ENCODE measurements around the gene TLX1. TPM values are rescaled to one million over a fixed set of nuclear protein-coding genes. Genes with fewer than 3 reads are reported as not detected.

TLX1 gene
- total RNA-seq, 4 donors from 2014 or later: not detected

DNA sequence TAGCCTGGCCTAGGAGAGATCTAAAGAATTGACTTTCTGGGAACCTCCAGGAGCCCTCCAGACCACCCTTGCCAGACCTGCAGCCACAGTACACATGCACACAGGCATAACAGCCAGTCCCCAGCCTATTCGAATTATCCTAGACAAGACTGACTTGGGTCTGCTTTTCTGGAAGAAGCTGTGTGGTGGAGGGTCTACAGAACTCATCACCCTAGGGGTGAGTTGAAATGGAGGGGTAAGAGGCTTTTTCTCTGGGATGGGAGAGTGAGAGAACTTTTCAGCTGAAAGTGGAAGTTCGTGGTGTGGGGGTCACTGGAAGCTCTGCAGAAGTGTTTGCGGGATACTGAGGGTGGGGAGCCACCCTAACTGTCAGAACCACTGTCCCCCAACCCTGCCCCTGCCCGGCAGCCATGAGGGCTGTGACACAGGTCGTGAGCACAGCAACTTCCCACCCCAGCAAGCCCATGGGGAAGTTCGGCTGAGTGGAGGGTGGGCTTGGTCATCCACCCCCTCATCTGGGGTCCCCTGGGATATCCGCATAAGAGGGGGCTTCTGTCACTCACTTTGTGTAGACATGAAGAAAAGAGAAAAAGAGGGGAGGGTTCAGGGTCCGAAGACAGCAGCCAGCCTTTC lies 7.8 kb downstream of the TLX1 start:
- peaks cover 7 to 13% of the 10 kb centered on the region in 2 donors for H3K4me1 ChIP-seq
- ATAC-seq: no peak
- no peak for DNase-seq
- in situ Hi-C loops (cut with MboI; ENCODE audit: low sequenced_read_pairs in 4 of 4): no loop called here
- H3K27me3 ChIP-seq: peaks cover 86 to 94% (median 91%) of the 10 kb centered on the region in 3 donors
- intact Hi-C loops (cut with DNase I; ENCODE audit: low total_unique reads): no loop called here
- TF ChIP-seq, protein P1, sequence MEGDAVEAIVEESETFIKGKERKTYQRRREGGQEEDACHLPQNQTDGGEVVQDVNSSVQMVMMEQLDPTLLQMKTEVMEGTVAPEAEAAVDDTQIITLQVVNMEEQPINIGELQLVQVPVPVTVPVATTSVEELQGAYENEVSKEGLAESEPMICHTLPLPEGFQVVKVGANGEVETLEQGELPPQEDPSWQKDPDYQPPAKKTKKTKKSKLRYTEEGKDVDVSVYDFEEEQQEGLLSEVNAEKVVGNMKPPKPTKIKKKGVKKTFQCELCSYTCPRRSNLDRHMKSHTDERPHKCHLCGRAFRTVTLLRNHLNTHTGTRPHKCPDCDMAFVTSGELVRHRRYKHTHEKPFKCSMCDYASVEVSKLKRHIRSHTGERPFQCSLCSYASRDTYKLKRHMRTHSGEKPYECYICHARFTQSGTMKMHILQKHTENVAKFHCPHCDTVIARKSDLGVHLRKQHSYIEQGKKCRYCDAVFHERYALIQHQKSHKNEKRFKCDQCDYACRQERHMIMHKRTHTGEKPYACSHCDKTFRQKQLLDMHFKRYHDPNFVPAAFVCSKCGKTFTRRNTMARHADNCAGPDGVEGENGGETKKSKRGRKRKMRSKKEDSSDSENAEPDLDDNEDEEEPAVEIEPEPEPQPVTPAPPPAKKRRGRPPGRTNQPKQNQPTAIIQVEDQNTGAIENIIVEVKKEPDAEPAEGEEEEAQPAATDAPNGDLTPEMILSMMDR (IDR thresholded peaks at IDR 0.05 in 4 of 5, conservative IDR thresholded peaks at IDR 0.05 in 1 of 5): no peak
- no peak for TF ChIP-seq POLR2A (IDR thresholded peaks at IDR 0.05)
- H3K4me3 ChIP-seq: no peak overlapping the region
- H3K27ac ChIP-seq: no peak overlapping the region
- no peaks in the 10 kb centered on the region for H3K36me3 ChIP-seq
- H3K9me3 ChIP-seq: no peaks in the 10 kb centered on the region

DNA sequence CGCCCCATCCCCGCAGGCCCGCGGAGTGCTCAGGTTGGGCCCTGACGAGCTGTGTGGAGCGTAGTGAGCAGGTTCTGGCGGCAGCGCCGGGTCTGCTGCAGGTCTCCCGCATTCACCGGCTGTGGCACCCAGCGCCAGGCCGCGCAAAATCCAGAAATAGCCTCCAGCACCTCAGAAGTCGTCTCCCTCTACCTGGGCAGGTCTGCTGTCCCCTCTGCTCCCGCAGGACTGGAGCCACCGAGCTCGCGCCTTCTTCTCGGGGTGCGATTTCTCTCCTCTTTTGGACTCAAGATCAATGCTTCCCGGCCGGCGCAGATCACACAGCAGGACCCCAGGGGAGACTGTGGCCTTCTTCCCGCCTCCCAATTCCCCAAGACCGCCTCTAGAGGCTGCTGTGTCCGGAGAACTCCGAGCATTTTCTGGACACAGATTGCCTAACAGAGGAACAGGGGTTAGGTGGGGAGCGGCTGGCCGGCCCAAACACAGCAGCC lies 8.4 kb downstream of the TLX1 start:
- Histone ChIP-seq H3K4me1 (peaks cover 3 to 8% of the 10 kb centered on the region in 2 donors), H3K36me3 (no peaks in the 10 kb centered on the region), H3K9me3 (no peaks in the 10 kb centered on the region), H3K4me3 (no peak overlapping the region), H3K27me3 (peaks cover 87 to 90% (median 90%) of the 10 kb centered on the region in 3 donors), H3K27ac (no peak overlapping the region)
- intact Hi-C loops (cut with DNase I; ENCODE audit: low total_unique reads) (no loop called here), in situ Hi-C loops (cut with MboI; ENCODE audit: low sequenced_read_pairs in 4 of 4) (no loop called here)
- TF ChIP-seq, protein P1 (IDR thresholded peaks at IDR 0.05 in 4 of 5, conservative IDR thresholded peaks at IDR 0.05 in 1 of 5): no peak
- TF ChIP-seq POLR2A (IDR thresholded peaks at IDR 0.05): no peak
- no peak for DNase-seq
- no peak for ATAC-seq

DNA sequence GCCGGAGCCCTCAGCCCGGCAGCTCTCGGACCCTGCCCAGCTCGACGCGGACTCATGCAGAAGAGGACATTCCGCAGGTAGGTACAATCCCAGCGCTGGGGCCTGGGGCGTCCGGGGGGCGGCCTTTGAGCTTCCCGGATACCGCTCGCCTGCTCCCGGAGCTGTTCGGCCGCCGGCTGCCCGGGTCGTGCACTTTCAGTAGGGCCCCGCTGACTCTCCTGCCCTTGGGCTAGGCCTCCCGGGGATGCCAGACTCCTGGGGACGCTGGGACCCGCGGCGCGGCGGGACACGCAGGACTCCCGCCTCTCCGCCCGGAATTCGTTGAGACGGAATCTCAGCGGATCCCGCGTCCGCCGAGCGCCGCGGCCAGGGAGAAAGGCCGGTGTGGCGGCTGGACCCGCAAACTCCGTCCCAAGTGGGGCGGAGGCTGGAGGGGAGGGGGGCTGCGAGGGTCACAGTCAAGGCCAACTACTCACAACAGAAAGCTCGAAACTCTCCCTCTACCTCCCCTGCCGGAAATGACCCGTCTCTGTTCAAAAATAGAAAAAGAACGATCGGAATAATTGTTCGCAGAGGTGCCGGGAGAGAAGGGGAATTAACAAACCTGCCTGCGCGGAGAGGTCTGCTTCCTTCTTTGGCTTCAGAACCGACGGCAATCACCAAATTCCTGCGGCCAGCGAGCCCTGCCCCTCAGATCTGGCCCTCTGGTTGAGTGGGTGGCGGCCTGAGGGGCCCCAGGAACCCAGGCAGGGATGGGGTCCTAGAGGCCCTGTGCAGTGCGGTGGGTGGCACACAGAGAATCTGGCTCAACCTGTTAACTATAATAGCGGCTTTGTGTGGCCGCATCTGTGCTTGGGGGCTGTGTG lies 9.2 kb downstream of the TLX1 start:
- Histone ChIP-seq H3K4me1 (peaks cover 0 to 3% of the 10 kb centered on the region in 2 donors), H3K27me3 (peaks cover 84 to 90% (median 87%) of the 10 kb centered on the region in 3 donors), H3K9me3 (no peaks in the 10 kb centered on the region), H3K36me3 (no peaks in the 10 kb centered on the region), H3K4me3 (no peak overlapping the region), H3K27ac (no peak overlapping the region)
- in situ Hi-C loops (cut with MboI; ENCODE audit: low sequenced_read_pairs in 4 of 4) (loop anchor here in 2 of 4 donors (5.0 to 10.0 kb wide), 2 partner anchors 43 to 96 kb away; no protein-coding TSS in a partner anchor), intact Hi-C loops (cut with DNase I; ENCODE audit: low total_unique reads) (no loop called here)
- DNase-seq (no peak), ATAC-seq (no peak)
- TF ChIP-seq POLR2A (IDR thresholded peaks at IDR 0.05): no peak
- TF ChIP-seq, protein P1 (IDR thresholded peaks at IDR 0.05 in 4 of 5, conservative IDR thresholded peaks at IDR 0.05 in 1 of 5): no peak

DNA sequence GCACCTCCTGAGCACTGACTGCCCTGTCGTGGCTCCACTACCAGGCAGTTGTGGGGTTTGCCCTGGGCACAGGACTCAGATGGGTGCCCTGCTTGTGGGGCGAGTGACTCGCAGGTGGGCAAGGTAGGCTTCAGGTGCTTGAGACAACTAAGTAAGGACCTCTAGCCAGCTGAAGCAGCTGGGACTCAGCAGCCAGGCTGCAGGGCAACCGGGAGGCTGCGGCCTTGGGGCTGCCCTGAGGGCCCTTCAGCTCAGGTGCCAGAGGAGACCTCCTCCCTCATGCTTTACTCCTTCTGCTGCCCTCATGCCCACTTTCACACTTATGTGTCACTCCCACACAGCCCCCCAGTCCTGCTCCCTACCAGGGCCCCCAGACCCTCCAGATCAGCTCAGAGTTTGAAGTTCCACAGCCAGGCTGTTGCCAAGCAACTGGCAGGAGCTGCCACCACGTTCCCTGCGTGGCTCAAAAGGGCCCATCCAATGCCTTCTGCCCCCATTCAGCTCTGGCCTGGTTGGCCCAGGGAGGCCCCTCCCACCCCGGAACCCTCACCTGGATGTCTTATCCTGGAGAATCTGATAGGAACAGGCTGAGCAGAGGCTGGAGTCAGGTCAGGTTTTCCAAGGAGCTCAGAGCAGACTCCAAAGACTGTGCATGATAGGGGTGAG lies 10.0 kb downstream of the TLX1 start:
- Histone ChIP-seq H3K36me3 (no peaks in the 10 kb centered on the region), H3K27me3 (peaks cover 84 to 90% (median 87%) of the 10 kb centered on the region in 3 donors), H3K4me1 (peaks cover 0 to 3% of the 10 kb centered on the region in 2 donors), H3K4me3 (no peak overlapping the region), H3K27ac (no peak overlapping the region), H3K9me3 (no peaks in the 10 kb centered on the region)
- no peak for DNase-seq
- in situ Hi-C loops (cut with MboI; ENCODE audit: low sequenced_read_pairs in 4 of 4): loop anchor here in 2 of 4 donors (5.0 to 10.0 kb wide), 2 partner anchors 44 to 96 kb away; no protein-coding TSS in a partner anchor
- ATAC-seq: no peak
- intact Hi-C loops (cut with DNase I; ENCODE audit: low total_unique reads): no loop called here
- TF ChIP-seq, protein P1 (IDR thresholded peaks at IDR 0.05 in 4 of 5, conservative IDR thresholded peaks at IDR 0.05 in 1 of 5): no peak
- TF ChIP-seq POLR2A (IDR thresholded peaks at IDR 0.05): no peak
